Measurements from ENCODE around the gene TRIP4. TPM values are rescaled to one million over a fixed set of nuclear protein-coding genes. Genes with fewer than 3 reads are reported as not detected.

Gene TRIP4
- total and polyA plus RNA-seq, 9 of the 15 experiments (the other 6 are each of a cell fraction or from before 2014, with no cell fraction given) = 7.6 to 23.3 (median 16.7) TPM

DNA sequence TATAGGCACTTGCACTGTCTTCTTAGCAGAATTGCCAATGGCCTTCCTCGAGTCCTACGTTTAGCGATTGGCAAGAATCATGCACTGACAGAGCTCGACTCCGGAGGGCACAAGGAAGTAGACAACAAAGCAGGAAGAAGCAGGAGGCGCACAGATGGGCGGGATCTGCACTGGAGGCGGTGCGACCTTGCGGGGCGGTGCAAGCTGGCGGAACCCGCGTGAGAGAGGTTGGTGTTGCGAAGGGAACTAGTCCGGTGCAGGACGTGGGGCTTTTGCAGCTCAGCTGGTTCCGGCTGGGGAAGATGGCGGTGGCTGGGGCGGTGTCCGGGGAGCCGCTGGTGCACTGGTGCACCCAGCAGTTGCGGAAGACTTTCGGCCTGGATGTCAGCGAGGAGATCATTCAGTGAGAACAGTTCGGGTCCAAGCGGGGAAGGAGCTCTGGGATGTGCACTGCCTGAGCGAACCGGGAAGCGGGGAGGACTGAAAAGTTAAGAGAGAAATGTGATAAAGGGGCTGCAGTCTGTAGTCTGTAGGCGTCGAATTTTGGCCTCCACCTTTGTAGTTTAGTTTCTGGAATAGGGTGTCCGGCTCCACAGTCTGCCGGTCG is at the start of gene TRIP4 (continued):
- TF ChIP-seq SFPQ (IDR thresholded peaks at IDR 0.05; ENCODE audit: low read depth, low read length) (no peak), ZNF133 (CRISPR knock-in tag; IDR thresholded peaks at IDR 0.05) (0 out of 2 replicates have a peak, but pooled peaks have one; percentile 47), CEBPB (tag; IDR thresholded peaks at IDR 0.05) (no peak), ZNF3 (CRISPR knock-in tag; IDR thresholded peaks at IDR 0.05) (no peak), ETV5 (CRISPR knock-in tag; IDR thresholded peaks at IDR 0.05; ENCODE audit: low read depth) (peak; percentile 93), MBD2 (IDR thresholded peaks at IDR 0.05; ENCODE audit: borderline replicate concordance, low read depth) (peak; percentile 91), HDAC8 (tag; IDR thresholded peaks at IDR 0.05) (0 out of 2 replicates have a peak, but pooled peaks have one; percentile 30), HNRNPLL (IDR thresholded peaks at IDR 0.05; ENCODE audit: low read depth, low read length, poor library complexity, severe bottlenecking) (peak; percentile 88), PRPF4 (IDR thresholded peaks at IDR 0.05; ENCODE audit: insufficient read depth, low read depth, low read length, poor library complexity, severe bottlenecking) (no peak), POLR2G (IDR thresholded peaks at IDR 0.05; ENCODE audit: low read depth, low read length) (peak; percentile 95), THRB (CRISPR knock-in tag; conservative IDR thresholded peaks at IDR 0.05) (peak; percentile 83), ZNF75A (CRISPR knock-in tag; IDR thresholded peaks at IDR 0.05) (peak; percentile 11; the same call in 1 of the 2 replicates), TEAD1 (CRISPR knock-in tag; IDR thresholded peaks at IDR 0.05) (no peak), ATF3 (IDR thresholded peaks at IDR 0.05) (0 out of 2 replicates have a peak, but pooled peaks have one; percentile 34), ATF3 (CRISPR knock-in tag; conservative IDR thresholded peaks at IDR 0.05) (no peak), ETV6 (IDR thresholded peaks at IDR 0.05; ENCODE audit: borderline replicate concordance in 1 of 2, low read depth in 2 of 2, low read length in 1 of 2) (peak in 1 of 2 experiments; percentile 70; a peak in 2 of 4 replicates), ETV6 (CRISPR knock-in tag; IDR thresholded peaks at IDR 0.05; ENCODE audit: borderline replicate concordance) (no peak; the same call in 1 of the 2 replicates), GTF2A2 (tag; IDR thresholded peaks at IDR 0.05) (peak; percentile 69; the same call in 1 of the 2 replicates)
- TF ChIP-seq, protein P1, sequence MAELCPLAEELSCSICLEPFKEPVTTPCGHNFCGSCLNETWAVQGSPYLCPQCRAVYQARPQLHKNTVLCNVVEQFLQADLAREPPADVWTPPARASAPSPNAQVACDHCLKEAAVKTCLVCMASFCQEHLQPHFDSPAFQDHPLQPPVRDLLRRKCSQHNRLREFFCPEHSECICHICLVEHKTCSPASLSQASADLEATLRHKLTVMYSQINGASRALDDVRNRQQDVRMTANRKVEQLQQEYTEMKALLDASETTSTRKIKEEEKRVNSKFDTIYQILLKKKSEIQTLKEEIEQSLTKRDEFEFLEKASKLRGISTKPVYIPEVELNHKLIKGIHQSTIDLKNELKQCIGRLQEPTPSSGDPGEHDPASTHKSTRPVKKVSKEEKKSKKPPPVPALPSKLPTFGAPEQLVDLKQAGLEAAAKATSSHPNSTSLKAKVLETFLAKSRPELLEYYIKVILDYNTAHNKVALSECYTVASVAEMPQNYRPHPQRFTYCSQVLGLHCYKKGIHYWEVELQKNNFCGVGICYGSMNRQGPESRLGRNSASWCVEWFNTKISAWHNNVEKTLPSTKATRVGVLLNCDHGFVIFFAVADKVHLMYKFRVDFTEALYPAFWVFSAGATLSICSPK (IDR thresholded peaks at IDR 0.05; ENCODE audit: borderline replicate concordance) = no peak
- TF ChIP-seq, protein P2, sequence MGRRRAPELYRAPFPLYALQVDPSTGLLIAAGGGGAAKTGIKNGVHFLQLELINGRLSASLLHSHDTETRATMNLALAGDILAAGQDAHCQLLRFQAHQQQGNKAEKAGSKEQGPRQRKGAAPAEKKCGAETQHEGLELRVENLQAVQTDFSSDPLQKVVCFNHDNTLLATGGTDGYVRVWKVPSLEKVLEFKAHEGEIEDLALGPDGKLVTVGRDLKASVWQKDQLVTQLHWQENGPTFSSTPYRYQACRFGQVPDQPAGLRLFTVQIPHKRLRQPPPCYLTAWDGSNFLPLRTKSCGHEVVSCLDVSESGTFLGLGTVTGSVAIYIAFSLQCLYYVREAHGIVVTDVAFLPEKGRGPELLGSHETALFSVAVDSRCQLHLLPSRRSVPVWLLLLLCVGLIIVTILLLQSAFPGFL (CRISPR knock-in tag; IDR thresholded peaks at IDR 0.05) = no peak

Measured in K562 (cell line).